Stimulated activated CD8-positive, alpha-beta memory T cell treated with anti-CD3 and anti-CD28 coated beads, Interleukin-15, amount 100 ng/mL, for 48 hours (primary cell): ENCODE measurements around the gene KDM7A.

Experiments used
- DNase-seq, 2 donors: peaks; one replicate each; pipeline ENCODE4 v3.0.0-alpha.2; 2020; ENCODE audit warnings: low read depth in 2 of 2

Gene KDM7A

GRCh38 chr7:140054751-140055150, 122.0 kb downstream of the KDM7A start:
- DNase-seq, result no peak

- no peak for DNase-seq
Measured at GRCh38 chr7:140053812-140054539, 122.8 kb downstream of the KDM7A start.

GRCh38 chr7:140051820-140052219, 125.0 kb downstream of the KDM7A start:
- no peak for DNase-seq

- DNase-seq, result no peak
Measured at GRCh38 chr7:140050100-140050499, 126.7 kb downstream of the KDM7A start.

GRCh38 chr7:140049339-140050024, 127.3 kb downstream of the KDM7A start:
- DNase-seq, result no peak

GRCh38 chr7:140048989-140049338, 127.8 kb downstream of the KDM7A start:
- DNase-seq, result no peak

- no peak for DNase-seq
Measured at GRCh38 chr7:140048138-140048537, 128.6 kb downstream of the KDM7A start.

- DNase-seq, result no peak
Measured at GRCh38 chr7:140047197-140047596, 129.6 kb downstream of the KDM7A start.

GRCh38 chr7:140045697-140046096, 131.1 kb downstream of the KDM7A start:
- DNase-seq, result no peak

- no peak for DNase-seq
Measured at GRCh38 chr7:140044251-140044650, 132.5 kb downstream of the KDM7A start.

GRCh38 chr7:140042386-140042670, 134.5 kb downstream of the KDM7A start:
- no peak for DNase-seq

GRCh38 chr7:140041659-140042385, 135.0 kb downstream of the KDM7A start:
- no peak for DNase-seq

- DNase-seq, result no peak
Measured at GRCh38 chr7:140039896-140040295, 136.9 kb downstream of the KDM7A start.

- DNase-seq, result no peak
Measured at GRCh38 chr7:140039066-140039465, 137.7 kb downstream of the KDM7A start.

GRCh38 chr7:140036224-140036962, 140.4 kb downstream of the KDM7A start:
- DNase-seq, result peak in 1 of 2 donors; percentile 27

- DNase-seq, result no peak
Measured at GRCh38 chr7:140035400-140036223, 141.2 kb downstream of the KDM7A start.
